ENCODE data around the gene DNAJB12.
"Not testable (repeated sequence)": the region's sequence is repeated elsewhere in the genome, so short reads cannot be mapped to it uniquely, and the experiment has no call there.

Gene DNAJB12

DNA sequence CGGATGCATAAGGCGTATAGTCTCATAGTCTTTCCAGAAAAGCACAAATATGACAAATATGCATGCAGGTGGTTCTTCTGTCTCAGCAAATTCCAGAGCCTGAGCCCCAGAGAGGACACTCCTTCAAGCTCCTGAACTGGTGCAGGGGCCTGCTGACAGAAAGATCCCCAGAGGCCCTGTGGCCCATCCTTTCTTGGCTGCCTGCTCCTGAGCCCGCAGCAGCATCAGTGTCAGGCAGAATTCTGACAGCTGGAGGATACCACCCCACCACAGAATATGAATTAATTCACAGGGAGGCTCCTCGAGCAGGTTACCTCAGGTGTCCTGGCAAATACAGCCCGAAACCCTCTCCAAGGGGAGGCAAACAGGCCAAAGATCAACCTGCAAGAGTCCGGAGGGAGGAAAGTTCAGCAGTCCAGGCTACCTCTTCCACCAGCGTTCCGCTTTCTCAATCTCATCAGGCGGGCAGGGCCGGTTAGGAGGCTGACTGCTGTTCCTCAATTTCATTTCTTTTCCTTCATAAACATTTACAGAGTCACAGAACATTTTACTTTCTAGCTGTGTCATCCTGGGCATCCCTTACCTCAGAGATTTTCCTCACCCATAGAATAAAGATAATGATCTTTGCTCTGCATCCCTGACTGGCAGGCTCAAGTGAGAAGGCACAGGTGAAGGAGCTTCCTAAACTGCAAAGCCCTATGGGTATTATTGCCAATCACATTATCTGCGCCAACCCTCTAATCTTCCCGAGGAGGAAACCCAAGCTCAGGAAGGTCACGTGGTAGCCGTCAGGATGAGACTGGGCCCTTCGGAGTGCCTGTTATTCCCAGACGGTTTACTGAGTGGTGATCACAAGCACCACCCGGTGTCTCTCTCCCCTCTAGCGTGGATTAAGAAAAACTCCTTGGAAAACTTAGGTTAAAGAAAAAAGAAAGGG lies 1.4 kb downstream of the DNAJB12 start:
- DNase-seq (ENCODE audit: low read depth): no peak

DNA sequence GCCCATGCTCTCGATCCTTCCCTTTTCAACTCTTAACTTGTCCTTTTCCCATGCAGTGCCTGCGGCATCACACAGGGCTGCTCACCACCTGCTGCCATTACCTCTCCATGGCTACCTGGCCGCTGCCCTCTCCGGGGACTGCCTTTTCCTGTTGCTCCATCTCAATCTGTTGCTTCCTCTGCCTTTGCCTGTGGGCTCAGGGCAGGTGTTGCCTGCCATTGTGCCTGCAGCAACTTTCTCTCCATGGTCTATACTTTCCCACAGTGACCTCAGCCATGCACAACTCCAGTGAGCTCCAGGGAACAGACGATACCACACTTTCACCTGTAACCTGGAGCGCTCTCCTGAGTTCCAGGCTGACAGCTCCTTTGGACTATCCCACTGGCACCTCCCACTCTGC lies 3.2 kb downstream of the DNAJB12 start:
- no peak for DNase-seq (ENCODE audit: low read depth)

DNA sequence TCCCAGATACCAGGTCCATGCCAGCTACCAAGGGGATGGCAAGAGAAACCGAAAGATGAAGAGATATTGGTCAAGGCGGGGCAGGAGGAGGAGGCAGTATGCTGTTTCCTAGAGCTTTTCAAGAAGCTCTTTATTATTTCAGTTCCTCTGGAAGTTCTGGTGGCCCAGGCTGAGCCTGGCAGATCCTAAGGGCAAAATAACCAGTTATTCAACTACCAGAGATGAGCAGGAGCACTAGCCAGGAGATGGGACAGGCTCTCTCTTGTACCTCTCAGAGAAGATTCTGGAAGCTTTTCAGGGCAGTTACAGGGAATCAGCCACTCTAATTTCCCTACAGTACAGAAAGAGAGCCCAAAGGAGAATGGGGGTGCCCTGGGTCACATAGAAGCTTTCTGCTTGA lies 5.3 kb downstream of the DNAJB12 start:
- no peak for DNase-seq (ENCODE audit: low read depth)

DNA sequence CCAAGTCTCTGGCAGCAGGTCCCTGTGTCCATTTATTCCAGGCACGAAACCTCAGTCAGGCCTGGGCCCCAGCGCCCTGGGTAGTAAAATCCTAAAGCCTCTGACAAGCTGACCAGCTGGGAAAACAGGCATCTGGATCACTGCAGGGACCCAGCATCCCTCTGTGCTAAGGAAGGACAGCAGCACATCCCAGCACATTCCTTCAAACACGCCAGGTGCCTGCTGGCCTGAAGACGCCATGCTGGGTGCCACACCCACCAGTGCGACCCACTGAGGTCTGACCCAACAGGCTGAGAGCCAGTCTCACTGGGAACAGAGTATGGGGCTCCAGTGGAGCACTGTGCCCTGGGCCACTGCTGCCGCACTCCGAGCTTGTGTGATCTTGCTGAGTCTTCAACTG lies 6.4 kb downstream of the DNAJB12 start:
- no peak for DNase-seq (ENCODE audit: low read depth)

DNA sequence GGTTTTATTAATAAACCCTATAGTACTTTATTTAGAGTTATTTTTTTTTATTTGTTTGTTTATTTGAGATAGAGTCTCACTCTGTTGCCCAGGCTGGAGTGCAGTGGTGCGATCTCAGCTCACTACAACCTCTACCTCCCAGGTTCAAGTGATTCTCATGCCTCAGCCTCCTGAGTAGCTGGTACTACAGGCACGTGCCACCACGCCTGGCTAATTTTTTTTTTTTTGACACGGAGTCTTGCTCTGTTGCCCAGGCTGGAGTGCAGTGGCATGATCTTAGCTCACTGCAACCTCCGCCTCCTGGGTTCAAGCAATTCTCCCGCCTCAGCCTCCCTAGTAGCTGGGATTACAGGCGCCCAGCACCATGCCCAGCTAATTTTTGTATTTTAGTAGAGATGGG lies 8.6 kb downstream of the DNAJB12 start:
- not testable (repeated sequence) for DNase-seq (ENCODE audit: low read depth)

DNA sequence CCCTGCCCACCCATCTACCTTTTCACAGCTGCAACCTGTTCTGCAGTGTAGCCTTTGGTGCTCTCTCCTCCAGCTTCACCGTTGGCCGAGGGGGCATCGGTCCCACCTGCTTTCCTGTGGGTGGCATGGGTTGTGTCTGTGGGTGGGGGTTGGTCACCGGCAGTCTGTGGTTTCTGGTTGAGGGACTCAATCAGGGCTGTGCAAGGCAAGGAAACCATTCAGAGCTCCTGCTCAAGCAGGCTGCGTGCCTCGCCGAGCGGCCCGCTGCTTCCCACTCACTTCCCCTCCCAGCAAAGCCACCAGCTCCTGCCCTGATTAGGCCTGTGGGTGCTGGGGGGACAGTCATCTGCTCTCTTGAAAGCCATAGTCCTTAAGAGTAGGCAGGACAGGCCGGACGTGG lies 9.8 kb downstream of the DNAJB12 start:
- DNase-seq (ENCODE audit: low read depth): no peak

DNA sequence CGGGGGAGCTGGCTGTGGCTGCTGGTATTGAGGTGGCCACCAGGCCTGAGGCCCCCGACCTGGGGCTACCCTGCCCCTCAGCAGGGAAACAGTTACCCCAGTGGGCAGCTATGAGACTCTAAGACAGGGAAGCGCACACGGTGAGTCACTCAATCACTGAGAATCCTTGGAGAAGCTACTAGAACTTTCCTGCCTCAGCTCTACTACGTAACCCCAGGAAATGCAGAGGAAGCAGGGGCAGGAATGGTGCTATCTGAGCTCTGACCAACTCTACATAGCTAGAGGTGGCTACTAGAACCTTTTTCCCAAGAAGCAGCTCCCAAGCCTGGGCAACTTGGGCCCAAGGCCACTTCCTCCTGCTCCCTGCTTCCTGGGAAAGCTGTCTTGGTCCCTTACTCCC lies 11.8 kb downstream of the DNAJB12 start:
- DNase-seq (ENCODE audit: low read depth): no peak

DNA sequence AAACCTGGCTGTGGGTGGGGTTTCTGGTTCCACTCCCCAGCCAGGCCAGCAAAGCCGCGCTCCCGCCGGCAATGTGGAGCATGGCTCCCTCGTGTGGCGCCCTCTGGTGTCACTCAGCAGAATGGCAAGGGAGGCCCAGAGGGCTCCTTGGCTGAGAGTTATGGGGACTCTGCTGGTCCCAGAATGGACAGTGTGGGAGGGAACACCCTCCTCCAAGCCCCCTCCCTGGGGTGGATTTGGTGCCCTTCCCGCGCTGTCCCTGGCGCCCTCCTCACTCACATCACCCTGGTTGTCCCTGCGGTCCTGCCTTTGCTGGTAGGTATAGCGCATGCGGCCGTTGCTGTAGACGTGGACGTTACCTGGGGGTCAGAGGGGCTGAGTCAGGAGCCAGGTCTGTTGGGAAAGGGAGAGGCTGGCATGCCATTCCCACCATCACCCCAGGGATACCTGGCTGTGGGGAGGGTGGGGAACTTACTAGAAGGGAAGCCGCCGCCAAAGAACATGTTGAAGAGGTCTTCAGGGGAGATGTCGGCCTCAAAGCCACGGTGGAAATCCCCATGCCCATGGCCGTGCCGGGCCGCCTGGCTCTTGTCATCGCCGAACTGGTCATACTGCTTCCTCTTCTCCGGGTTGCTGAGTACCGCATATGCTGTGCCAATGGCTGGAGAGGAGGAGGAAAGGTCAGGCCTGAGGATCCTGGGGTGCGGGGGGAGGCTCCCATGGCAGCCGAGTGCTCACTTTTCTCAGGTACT lies 14.0 kb downstream of the DNAJB12 start:
- peak; percentile 64 for DNase-seq (ENCODE audit: low read depth)

DNA sequence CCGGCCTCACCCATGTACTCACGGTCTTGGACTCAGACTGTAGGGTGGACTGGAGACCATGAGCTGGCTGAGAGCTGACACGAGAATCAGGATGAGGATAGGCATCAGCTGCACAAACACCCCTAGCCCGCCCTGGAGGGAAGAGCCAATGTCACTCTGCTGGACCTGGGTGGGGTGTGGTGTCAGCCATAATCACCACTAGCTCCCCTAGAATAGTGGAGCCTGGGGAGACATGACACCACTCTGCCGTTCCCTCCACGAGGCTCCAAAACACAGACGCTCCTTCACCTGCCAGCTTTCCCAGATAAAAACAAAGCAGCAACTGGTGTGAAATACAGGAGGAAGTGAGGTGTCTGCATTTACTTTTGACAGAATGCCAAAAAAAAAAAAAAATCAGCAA lies 16.5 kb downstream of the DNAJB12 start:
- no peak for DNase-seq (ENCODE audit: low read depth)

DNA sequence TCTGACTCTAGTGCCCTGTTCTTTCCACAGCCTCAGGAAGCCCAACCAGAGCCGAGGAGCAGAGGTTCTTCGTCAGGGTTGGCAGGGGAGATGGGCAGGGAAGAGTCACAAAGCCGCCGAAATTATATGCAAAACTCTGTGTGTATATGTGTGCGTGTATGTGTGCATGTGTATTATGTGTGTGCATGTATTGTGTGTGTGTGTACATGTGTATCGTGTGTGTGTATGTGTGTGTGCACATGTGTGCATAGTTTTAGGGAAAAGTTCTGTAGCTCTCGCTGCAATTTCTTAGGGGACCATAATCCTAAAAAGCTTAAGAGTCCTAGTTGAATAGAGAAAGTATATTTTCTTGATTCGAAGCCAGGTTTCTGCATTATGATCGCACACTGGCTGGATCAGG lies 17.0 kb downstream of the DNAJB12 start:
- no peak for DNase-seq (ENCODE audit: low read depth)

DNA sequence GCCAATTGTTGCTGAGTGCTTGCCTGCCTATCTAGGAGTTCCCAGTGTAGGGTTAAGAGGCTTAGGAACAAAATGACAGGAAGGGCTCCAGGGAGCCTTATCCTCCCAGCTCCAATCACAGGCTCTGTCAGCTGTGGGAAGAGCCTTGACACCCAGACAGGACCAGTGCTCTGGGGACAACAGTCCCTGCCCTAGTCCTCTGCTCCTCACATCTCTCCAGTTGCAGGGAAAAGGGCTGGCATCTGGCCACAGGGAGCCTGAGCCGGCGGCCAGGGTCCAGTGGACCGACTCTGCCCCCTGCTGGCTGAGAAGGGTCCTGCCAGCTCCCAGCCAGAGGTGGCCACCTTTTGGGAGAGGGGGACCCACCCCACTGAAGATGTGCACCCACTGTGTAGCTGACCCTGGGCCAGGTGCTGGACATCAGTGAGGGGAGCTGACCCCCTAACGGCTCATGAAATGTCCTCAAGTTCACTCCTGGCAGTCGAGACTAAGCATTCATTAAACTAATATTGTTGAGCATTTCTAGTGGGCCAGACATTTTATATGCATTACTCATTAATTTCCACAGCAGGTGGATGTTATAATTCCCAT lies 17.6 kb downstream of the DNAJB12 start:
- DNase-seq (ENCODE audit: low read depth): peak; percentile 51

DNA sequence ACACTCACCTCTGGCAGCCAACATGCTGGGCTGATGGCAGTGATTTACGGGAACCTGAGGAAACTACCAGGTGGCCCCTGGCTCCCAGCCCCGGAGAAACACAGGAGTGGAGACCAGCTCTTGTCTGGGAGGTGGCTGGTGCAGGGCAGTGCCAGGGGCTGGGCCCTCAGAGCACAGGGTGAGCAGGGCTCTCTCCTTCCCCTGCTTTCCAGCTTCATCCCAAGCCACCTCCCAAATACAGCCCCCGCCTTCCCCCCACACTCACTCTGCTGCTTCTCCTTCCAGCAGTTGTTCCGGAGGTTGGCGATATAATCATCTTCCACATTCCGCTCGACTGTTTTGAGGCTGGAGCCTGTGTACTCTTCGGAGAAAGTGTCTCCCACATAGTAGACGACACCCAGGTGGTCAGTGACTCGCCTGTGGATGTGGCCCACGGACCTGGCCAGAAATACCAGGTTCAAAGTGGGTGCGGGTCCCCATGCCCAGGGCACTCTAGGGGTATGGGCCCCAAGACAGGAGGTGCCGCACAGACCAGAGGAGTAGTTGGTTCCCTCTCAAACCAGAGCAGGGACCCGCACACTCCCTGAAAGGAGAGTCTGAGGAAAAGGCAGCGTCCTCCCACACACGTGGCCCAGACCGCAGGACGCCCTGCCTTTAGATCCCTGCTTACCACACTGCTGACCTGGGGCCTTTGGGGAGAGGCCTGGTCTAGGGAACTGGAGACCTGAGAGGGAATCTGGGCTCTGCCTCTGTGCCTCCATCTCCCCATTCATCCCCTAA lies 18.3 kb downstream of the DNAJB12 start:
- no peak for DNase-seq (ENCODE audit: low read depth)

DNA sequence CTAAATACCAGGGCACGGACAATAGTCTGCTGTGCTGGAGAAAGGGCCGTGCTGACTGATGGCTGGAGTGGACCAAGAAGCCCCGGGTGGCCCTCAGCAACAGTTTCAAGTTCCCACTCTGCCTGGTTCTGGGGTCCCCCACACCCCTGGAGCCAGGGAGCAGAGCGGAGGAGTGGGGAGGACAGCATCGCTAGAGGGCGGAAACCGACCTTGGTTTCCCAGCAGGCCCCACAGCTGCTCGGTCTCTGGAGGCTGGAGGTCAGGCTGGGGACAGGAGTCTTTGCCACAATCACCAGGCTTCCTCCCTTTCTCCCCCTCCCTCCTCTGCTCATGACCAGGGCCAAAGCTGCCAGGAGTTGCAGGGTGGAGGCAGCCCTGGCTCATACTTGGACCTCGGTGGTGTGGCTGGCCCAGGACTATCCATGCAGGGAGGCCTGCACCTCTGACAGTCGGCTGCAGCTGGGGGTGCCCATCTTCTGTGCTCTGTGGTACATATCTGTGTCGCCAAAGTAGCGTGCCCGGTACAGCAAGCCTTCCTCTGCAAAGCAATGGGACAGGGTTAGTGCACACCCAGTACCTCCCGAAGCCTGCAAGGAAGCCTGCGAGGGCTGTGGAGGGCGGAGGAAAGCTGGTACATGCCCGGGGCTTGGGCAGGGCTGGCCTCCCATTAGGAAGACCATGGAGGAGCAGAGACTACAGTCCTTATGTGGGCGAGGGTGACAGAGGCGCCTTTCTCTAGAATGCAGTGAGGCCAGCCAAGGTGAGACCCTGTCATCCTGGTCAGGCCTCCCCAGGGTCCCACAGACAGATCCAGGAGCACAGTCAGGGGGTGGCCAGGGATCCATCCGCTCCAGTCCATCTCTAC lies 19.1 kb downstream of the DNAJB12 start:
- no peak for DNase-seq (ENCODE audit: low read depth)

DNA sequence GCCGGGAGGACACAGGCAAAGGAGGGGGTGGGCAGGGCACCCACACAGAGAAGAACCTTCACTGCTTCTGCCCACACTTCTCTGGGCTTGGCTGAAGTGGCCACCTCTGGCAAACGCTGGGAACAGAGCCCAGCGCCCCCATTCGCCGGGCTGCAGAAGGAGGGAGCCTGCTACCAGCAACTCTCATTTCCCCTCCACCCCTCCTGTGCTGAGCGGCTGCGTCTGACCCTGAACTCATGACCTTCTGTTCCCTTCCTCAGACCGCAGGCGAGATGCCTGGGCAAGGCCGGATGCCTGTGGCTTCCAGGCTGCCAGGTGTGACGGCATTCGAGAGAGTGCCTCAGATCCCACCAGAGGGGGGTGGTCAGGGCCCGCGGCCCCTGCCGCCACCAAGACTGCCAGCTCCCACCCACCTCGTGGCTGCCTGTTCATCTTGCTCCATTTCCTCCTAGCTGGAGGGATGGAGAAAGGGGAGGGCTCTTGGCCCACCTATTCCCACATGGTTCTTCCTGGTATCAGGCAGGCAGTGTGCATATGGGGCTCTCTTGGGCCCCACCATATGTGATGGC lies 19.8 kb downstream of the DNAJB12 start:
- DNase-seq (ENCODE audit: low read depth): peak; percentile 69

DNA sequence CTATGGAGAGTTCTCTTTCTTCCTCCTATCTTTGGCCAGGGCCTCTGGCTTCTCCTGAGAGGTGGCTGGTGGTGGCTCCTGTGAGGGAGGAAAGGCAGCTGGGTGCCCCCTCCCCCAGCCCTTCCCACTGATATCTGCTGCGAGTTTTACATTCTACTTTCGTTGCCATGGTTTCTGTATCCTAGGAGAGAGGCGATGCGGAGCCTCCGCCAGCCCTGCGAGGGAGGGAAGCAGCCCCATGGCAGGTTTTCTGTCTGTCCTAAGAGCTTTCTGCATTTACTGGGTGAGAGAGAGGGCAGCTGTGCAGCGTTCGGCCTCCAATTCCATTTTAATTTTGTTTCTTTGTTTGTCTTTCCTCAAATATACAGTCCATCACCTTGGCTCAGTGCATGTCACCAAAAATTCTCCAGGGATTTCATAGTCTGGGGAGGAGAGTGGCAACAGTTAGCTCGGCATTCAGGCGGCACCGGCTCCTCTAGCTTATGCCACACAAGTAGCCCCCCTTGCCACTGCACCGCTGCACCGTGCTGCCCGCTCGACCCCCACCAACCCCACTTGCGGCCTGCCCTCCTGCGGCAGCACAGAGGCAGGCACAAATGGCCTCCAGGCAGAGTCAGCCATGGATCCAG lies 20.4 kb downstream of the DNAJB12 start:
- DNase-seq (ENCODE audit: low read depth): no peak

DNA sequence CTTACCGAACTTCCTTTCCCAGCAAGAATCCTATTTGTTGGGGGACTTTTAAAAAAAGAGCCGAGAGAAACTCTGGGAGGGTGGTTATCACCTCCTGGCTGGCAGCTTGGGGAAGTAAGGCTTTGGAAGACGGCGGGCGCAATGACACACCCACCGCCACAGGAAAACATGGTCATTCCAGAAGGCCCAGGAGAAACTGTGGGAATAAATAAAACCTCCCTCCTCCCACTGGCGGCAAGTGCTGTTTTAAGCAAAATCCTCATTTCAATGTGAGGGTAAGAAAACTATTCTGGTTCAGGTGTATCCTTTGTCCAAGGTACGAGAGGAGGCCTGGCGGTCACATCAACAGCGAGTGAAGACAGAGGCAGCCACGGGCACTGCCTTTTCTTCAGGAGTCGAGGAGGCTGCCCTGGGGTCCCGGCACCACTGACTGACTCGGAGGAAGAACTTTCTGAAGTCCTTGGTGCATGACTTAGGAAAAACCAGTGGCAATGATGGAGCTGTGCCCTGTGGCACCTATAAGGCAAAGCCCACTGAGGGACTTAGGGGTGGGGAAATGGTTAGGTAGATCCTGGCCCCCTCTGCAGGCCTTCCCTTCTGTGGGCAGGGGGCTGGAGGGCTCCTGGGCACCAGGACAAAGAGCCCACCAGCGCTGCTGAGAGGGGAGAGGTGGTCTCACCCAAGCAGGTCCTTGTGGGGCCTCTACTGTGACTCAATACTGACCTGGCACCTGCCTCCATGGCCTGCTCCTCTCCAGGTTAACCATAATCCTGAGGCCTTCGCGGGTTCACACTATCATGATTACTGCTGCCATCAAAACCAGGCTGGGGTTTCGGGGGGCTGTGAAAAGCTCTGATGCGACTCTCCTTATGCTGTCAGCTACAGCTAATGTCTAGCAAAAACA lies 21.4 kb downstream of the DNAJB12 start:
- DNase-seq (ENCODE audit: low read depth): no peak

DNA sequence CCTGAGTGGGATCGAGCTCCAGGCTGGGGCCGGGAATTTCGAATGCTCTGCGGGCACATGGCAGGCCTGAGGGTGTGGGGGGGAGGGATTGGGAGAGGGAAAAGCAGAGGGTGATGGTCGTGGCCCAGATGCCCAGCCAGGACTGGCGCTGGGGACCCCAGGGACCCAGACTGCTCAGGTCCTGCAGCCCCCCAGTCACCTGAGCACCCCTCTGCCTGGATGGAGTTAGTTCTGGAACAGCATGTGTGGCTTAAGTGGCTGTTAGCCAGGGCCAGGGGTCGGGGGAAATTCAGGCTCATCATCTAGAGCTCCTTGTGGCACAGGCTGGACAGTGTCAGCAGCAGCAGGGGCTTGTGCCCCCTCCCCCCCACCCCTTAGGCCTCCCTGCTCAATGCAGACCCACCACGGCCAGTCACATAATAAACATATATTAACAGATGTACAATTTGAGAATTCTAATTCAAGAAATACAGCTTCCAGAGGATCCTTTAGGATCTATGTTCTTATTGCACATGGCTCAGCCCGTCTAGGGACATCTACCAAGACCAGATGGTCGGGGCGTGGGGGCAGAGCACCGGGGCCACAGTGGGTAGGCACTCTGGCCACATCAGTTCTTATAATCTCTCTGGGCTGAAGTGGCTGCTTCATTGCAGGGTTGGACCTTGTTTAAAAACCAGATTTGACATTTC lies 22.2 kb downstream of the DNAJB12 start:
- no peak for DNase-seq (ENCODE audit: low read depth)

DNA sequence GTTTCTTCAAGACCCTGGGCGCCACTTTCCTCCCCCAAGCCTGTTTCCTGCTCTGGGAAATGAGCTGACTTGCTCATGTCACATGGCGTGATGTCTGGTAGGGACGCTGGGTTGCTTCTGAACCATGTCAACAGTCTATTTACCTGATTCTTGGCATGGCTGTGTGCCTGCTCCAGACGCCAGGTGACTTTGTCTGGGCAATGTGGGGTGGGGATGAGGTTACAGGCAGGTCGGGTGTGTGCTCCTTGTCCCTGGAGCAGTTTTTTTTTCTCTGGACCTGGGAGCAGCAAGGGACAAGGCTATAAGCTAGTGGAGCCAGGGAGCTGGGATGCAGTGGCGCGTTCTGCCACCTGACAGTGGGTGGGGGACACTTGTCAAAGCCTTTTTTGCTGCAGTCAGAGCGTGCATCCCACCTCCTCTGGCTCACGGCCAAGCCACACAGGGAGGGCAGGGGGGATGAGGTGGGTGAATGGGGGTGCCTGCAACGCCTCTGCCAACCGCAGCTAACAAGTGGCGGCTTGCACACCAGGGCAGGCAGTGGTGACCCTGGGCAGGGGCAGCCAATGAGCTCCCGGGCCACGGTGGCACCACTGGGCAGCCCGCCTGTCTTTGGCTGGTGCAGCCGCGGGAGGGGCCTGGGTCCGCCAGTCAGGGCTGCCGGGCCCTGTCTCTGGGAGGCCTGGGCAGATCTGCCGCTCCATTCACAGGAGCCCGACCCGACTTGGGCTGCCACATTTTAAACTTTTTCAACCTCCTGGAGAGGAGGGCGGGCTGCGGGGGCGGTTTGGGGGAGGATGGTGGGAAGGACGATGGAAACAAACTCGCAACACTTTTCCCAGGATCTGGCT lies 22.9 kb downstream of the DNAJB12 start:
- DNase-seq (ENCODE audit: low read depth): peak; percentile 67

All from stimulated activated CD8-positive, alpha-beta memory T cell treated with anti-CD3 and anti-CD28 coated beads, Interleukin-12 subunit alpha, Interleukin-12 subunit beta, amount 100 ng/mL, for 1 hour (primary cell).